HG03025 (cell line): ENCODE results near the gene TMEM252.

Source experiments
- ATAC-seq: cut with Tn5 transposase; IDR thresholded peaks from one replicate; pipeline ENCODE4 v1.9.1; 2021; ENCODE audit warnings: mild to moderate bottlenecking, moderate library complexity; ENCODE audit not compliant: unreplicated experiment, low FRiP score

The TMEM252 gene

GRCh38 chr9:68545033-68545705, 4.5 kb upstream of the TMEM252 start:
- ATAC-seq = peak; percentile 63

GRCh38 chr9:68541568-68541967, 885 bp upstream of the TMEM252 start:
- ATAC-seq = no peak

- ATAC-seq = no peak
These were observed 2.5 kb downstream of the TMEM252 start for GRCh38 chr9:68538200-68538599.

- no peak for ATAC-seq
These were observed 3.1 kb downstream of the TMEM252 start for GRCh38 chr9:68537616-68537880.

- ATAC-seq = no peak
These were observed 3.6 kb downstream of the TMEM252 start for GRCh38 chr9:68536876-68537615.

- no peak for ATAC-seq
These were observed 7.0 kb downstream of the TMEM252 start for GRCh38 chr9:68533678-68534077.

- no peak for ATAC-seq
These were observed 8.6 kb downstream of the TMEM252 start for GRCh38 chr9:68532131-68532530.

- no peak for ATAC-seq
These were observed 10.1 kb downstream of the TMEM252 start for GRCh38 chr9:68530618-68531017.

GRCh38 chr9:68523367-68523936, 17.2 kb downstream of the TMEM252 start:
- no peak for ATAC-seq

- no peak for ATAC-seq
These were observed 17.7 kb downstream of the TMEM252 start for GRCh38 chr9:68522954-68523353.

- ATAC-seq = no peak
These were observed 18.6 kb downstream of the TMEM252 start for GRCh38 chr9:68522131-68522530.

- no peak for ATAC-seq
These were observed 25.2 kb downstream of the TMEM252 start for GRCh38 chr9:68515326-68516017.

GRCh38 chr9:68513981-68514380, 26.7 kb downstream of the TMEM252 start:
- no peak for ATAC-seq

- ATAC-seq = no peak
These were observed 27.3 kb downstream of the TMEM252 start for GRCh38 chr9:68513385-68513784.

- ATAC-seq = no peak
These were observed 31.0 kb downstream of the TMEM252 start for GRCh38 chr9:68509689-68510088.

GRCh38 chr9:68508547-68508946, 32.1 kb downstream of the TMEM252 start:
- ATAC-seq = no peak

GRCh38 chr9:68507806-68508145, 32.9 kb downstream of the TMEM252 start:
- ATAC-seq = no peak

- no peak for ATAC-seq
These were observed 33.4 kb downstream of the TMEM252 start for GRCh38 chr9:68507130-68507805.

- no peak for ATAC-seq
These were observed 34.1 kb downstream of the TMEM252 start for GRCh38 chr9:68506551-68506950.

GRCh38 chr9:68505681-68506409, 34.8 kb downstream of the TMEM252 start:
- peak; percentile 55 for ATAC-seq
